Dermis microvascular lymphatic vessel endothelial cell (primary cell): Measurements from ENCODE around the gene ASB6. TPM values are rescaled to one million over a fixed set of nuclear protein-coding genes. Genes with fewer than 3 reads are reported as not detected.
A peak's percentile ranks its signal among the peaks of the same experiment; 100 is the strongest.

Experiments
- DNase-seq, 2 donors: peaks; one replicate each; pipeline versions ENCODE4 v3.0.0 to v3.0.0-alpha.2; 2010; ENCODE audit warnings: low read depth in 2 of 2
- total RNA-seq: library from RNA; depleted of rRNA; stranded (reverse); fragments of >200 nt; gene quantifications from 2 replicates; pipeline ENCODE4 v1.2.1, GENCODE V29; 2014

The ASB6 gene
- total RNA-seq, 1 donor from 2014 or later: 9.2 TPM

GRCh38 chr9:129626625-129627284 is 15.2 kb downstream of the ASB6 start:
- DNase-seq: peak in 1 of 2 donors; percentile 28

DNA sequence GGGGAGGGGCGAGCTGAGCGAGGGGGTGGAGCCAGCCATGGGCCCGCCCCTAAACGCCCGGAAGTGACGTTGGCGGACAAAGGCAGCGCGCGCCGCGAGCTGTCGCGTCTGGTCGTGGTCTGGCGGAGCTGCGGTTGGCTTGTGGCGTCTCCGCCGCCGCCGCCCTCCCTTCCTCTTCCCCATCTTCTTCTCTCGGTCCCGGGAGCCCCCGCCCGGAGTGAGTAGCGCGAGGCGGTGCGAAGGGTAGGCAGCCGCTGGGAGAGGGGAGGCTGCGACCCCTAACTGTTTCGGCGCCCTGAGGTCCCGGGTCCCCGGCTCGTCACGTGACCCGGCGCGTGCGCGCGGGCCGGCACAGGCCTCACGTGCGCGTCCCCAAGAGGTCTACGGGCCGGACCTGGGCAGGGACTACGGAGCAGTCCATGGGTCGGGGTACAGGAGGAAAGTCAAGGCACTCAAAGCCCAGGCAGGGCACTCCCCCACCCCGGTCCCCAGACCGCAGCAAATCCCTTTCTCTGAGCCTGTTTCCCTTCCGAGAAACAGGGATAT is 15.8 kb downstream of the ASB6 start, which contains the start of gene NTMT1:
NTMT1 (plus strand) TSS at position 85 of the 546 bp plus-strand sequence. CDS start 6,541 bp downstream, outside the sequence.
- DNase-seq: peak; percentile 64 to 85

DNA sequence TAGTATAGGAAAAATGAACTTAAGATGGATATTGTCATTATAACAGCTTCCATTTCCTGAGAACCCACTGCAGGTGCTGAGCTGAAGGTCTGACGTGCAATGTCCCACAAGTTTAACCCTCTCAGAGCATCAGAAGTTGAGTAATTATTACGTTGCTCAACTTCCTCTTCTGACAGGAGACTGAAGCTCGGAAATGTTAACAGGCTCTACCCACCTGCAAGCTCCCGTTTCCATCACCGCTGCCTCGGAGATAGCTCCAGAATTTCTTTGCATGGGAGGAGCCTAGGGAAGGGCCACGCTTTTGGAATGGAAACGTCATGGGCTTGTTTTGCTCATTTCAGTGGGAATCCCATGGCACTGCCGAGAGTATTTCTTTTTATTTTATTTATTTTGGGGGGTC is 17.0 kb downstream of the ASB6 start:
- no peak for DNase-seq

DNA sequence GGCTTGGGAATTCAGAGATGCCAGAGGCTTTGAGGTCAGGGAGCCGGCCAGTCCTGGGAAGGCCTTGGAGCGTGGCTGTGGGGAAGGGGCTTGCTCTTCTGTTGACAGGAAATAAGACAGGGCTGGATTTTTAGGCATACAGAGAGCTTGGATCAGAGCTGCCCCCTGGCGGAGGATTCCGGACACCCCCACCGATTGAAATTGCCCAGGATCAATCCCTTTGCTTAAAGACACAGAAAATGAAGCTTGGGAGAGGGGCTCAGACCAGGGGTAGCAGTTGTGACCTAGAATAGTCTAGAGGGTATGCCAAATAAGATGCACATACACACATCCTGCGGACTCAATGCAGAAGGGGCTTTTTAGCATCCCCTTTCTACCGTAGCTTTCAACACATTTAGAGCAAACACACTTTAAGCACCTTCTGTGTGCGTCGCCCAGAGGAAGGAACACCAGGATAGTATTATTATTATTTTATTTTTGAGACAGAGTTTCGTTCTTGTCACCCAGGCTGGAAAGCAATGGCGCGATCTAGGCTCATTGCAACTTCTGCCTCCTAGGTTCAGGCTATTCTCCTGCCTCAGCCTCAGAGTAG is 17.7 kb downstream of the ASB6 start:
- peak in 1 of 2 donors; percentile 47 for DNase-seq

- DNase-seq: no peak
Measured at GRCh38 chr9:129623331-129623730, 18.6 kb downstream of the ASB6 start.

DNA sequence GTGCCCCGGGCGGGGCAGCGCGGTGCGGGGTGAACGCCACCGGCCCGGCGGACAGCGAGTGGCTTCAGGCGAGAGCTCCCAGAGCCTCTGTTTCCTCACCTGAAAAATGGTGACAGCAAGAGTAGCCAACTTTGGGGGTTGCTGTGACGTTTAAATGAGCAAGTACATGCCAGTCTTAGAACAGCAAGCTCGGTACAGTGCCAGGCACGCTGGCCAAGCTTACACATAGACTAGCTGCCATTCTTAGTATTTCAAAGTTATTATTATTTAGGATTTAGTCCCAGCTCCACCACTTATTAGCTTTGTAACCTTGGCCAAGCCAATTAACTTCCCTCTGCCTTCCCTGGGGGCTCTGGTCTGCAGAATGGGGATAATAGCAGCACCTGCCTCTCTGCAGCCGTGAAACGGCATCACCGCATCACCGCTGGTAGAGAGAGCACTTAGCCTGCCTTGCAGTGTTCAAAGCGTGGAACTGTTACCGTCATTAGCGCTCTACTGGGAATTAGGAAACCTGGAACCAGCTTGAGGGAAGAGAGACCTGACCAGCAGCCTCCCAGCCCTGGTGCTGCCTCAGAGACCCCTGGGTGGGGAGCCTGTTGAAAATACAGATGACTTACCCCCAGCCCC is 21.2 kb downstream of the ASB6 start, which contains the start of gene C9orf50:
C9orf50 (minus strand) TSS at position 433 of the 627 bp plus-strand sequence. CDS start 527 bp downstream, outside the sequence.
- DNase-seq: no peak

DNA sequence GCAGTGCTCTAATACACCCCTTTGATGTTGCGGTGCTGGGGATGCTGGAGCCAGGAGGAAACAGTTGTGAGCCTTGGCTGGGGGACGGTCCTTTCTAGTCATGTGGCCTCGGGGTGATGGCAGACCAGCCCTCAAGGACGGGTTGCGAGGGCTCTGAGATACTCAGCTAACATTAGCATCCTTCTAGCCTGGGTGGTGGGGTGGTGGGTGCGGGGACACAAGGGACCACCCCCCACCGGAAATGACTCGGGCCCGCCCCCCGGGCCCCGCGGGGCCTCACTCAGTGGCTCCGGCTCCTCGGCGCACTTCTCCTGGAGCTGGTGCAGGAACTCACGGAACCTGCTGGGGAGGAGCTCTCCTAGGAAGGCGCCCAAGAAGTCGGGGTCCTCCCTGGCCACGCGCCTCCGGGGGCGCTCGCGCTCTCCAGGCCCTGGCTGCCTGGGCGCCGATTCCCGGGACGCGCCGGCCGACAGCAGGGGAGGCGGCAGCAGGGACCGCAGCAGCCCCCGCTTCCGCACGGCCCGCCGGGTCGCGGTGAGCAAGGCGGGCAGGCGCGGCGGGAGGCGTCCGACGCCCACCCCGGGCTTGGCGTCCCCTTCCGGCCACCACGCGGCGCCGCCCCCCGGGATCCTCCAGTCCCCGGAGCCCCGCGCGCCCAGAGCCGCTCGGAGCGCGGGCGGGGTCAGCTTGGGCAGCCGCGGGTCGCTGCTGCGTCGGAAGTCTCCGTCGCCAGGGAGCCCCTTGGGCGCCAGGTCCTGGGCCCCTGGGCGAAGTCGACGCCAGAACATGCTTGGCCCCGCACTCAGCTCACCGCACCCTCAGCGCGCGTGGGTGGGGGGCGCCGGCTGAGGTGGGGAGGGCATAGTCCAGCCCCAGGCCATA is 21.9 kb downstream of the ASB6 start:
- no peak for DNase-seq

- peak in 1 of 2 donors; percentile 52 for DNase-seq
Measured at GRCh38 chr9:129617167-129617566, 24.8 kb downstream of the ASB6 start.

- no peak for DNase-seq
Measured at GRCh38 chr9:129615407-129616285, 26.3 kb downstream of the ASB6 start.

DNA sequence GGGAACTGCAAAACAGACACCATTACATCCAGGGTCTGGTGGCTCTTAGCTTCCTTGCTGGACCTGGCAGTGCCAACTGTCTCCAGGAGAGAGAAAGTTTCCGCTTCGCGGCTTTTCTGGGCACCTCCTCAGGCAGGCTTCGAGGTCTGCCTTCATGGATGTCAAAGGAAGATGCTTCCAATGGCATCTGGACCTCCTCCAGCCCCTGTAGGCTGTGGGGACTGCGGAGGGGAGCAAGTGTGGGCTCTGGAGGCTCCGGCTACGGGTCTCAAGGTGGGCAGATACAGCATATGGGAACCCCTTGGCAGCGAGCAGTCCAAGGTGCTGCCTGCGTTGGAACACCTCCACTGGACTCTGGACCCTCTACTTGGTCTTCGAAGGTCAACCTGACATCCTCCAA is 27.0 kb downstream of the ASB6 start:
- DNase-seq: no peak

- no peak for DNase-seq
Measured at GRCh38 chr9:129613520-129614175, 28.3 kb downstream of the ASB6 start.

- DNase-seq: no peak
Measured at GRCh38 chr9:129612815-129613519, 29.0 kb downstream of the ASB6 start.

DNA sequence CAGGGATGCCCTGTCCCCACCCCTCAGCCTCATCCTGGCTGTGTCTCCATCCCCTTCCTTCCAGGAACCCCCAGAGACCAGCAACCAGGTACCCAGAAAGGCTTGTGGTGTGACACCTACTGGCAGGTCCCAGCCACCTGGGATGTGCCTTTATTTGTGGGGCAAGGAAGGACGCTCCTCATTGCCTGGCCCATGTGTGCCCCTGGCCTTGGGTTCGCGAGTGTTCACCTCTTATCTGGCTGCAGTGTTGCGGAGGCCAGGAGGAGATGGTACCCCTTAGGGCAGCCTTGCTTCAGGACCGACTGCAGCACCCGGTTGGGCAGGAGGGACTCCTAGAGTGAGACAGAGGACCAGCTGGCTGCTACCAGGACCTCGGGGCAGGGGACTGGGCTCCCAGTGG is 29.8 kb downstream of the ASB6 start:
- no peak for DNase-seq

DNA sequence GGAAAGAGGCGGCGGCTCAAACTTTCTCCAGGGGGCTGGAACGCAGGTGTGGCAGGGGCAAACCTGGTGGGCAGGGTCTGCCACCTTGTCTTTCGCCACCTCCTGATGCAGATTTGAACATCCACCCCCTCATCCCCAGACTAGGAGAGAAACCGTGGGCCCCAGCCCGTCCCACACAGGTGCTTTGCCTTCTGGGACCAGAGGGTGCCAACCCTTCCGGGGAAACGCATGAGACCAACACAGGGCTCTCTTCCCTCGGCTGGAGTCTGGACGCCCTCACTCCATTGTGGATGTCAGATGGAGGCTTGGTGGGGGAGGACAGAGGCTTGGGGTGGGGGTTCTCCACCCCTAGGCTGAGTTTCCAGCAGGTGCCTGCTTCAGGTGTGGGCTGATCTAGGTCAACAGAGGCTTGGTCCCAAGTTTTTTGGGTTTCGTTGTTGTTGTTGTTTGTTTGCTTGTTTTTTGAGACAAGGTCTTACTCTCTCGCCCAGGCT is 30.6 kb downstream of the ASB6 start:
- DNase-seq: no peak

DNA sequence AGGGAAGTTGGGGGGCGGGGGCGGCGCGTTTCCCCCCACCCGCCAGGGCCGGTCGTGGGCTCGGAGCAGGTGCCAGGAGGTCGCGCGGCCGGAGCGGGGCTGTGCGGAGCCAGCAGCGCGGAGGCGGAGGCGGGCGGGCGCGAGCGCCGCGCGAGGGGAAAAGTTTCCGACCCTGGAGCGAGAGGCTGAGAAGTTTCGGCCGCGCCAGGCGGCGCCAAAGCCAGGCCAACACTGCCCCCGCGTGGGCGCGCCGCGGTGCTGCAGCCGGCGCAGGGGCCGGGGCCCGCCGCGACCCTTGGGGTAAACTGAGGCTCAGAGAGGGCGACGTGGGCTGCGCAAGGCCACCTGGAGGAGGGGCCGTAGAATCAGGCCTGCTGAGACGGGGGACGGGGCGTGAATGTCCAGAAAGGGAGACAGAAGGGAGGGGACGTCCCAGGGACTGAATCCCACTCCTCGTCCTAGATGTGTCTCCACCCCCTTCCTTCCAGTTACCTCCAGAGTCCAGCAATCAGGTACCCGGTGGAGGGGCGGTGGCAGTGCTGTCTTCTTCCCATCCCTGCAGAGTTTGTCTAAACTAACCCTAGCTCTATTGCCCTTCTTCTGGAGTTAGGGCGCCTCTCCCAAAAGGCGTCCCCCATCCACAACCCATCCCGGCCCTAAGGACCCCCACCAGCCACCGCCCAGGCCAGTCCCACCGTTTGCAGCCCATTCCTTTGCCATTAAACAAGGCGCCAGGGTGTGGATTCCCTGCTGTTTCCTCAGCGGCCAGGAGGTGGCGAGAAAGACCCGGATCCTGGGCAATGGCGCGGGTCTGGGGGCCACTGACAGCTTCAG is 31.3 kb downstream of the ASB6 start:
- DNase-seq: peak; percentile 30 to 65

- no peak for DNase-seq
Measured at GRCh38 chr9:129610213-129610472, 31.8 kb downstream of the ASB6 start.

GRCh38 chr9:129609486-129610212 is 32.3 kb downstream of the ASB6 start:
- DNase-seq: peak in 1 of 2 donors; percentile 19
